GM19099 (cell line): Measurements from ENCODE around the gene FXYD3.
A peak's percentile ranks its signal among the peaks of the same experiment; 100 is the strongest.

Source experiments
- POLR2A ChIP-seq: IDR thresholded peaks from 3 replicates; pipeline ENCODE4 v1.6.1; 2011; ENCODE audit warnings: low read depth; ENCODE audit not compliant: insufficient read length; ENCODE audit errors: extremely low read depth

Gene FXYD3

DNA sequence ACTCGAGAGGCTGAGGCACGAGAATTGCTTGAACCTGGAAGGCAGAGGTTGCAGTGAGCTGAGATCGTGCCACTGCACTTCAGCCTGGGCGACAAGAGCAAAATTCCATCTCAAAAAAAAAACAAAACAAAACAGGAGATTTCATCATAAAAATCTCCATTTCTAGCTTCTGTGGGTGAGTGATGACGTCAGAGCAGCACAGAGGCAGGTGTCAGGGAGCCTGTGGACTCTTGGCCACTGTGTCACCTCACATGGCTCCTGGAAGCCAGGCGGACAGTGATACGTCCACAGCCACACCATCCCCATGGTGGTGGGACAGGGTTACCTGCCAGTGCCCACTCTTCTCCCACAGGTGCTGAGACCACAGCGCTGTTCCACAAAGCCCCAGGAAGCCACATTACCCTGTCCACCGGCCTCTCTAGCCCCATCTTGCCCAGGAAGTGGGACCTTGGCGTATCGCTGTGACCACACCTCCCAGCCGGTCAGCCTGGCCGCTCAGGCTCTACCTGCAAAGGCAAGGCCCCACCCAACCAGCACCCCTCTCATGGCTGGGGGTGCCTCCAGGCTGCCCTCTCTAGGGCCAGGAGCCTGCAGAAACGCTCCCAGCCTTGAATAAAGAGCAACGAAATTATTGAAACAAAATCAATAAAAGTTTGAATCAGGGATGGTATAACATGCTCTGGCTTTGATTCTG, 2.5 kb upstream of the FXYD3 start:
- no peak for TF ChIP-seq POLR2A

DNA sequence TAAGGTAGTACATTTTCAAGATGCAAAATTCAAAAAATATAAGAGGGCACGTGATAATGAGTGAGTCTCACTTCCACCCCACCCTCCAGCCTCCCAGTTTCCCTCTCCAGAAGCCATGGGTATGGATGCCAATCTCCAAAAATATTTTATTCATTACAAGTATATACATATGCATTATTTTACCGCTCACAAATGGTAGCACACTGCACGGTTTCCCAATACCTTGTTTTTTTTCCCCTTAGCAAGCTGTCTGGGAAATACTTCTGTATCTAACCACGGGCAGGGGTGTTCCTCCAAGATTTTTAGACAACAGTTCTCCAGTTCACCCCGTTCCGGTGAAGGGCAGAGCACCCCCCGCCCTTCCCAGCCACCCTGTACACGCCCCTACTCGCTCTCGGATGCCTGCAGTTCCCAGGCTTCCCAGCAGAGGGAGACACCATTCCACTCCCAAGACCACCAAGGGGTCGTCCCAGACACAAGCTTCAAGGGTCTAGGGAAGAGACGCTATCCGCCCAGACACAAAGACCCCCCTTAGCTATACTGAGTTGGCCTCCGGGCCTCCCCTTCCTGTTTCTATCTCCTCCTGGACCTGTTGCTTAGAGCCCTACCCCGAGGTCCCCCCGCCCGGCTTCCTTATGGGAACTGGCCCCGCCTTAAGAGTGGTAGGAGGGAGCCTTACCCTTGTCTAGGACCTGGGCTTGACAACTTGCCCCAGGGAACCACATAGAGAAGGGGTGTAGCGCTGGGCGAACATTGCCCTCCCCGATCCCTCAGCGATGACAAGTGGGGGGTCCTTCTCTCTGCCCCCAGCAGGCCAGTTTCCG, 1.1 kb upstream of the FXYD3 start:
- no peak for TF ChIP-seq POLR2A

DNA sequence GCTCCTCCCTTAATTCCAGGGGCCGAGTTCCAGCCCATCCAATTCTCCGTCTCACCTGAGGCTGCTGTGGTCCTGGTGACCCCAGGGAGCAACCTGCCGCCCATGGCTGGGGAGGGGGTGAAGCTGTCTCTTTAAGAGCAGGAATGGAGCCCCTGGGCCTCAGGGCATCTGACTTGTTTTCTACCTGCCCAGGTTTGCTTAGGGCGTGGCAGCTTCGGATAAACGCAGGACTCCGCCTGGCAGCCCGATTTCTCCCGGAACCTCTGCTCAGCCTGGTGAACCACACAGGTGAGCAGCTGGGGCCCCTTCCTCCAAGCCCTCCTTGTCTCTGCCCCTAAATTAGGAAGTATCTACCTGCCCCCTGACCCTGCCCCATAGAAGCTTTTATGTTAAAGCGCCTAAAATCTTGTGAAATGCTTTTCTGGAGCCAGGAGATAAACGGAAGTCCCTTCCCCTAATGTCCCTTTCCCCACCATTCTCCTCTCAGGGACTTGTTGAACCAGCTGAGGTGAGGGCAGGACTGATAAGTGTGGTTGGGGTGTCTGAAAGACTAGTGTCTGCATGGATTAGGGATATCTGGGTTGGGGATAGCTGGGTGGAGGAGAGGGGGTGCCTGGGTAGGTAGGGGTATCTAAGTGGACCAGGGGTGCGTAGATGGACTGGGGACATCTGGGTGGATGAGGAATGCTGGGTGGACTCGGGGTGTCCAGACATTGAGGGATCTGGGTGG, 614 bp downstream of the FXYD3 start:
- no peak for TF ChIP-seq POLR2A

DNA sequence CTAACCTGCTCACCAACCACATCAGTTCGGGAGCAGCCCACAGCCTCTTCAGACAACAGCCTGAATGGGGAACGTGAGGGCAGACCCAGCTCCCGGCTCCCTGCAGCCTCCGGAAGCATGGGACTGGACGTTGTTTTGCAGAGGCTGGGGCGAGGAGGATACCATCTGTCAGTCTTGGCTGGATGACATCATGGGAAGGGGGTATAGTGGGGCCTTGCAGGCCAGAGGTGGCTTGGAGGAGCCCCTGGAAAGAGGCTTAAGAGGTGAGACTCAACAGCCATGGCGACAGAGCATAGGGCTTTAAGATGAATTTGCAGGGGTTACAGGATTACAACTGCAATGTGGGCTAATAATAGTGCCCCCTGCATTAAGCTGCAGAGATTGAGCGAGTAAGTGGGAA, 1.5 kb downstream of the FXYD3 start:
- TF ChIP-seq POLR2A: no peak

DNA sequence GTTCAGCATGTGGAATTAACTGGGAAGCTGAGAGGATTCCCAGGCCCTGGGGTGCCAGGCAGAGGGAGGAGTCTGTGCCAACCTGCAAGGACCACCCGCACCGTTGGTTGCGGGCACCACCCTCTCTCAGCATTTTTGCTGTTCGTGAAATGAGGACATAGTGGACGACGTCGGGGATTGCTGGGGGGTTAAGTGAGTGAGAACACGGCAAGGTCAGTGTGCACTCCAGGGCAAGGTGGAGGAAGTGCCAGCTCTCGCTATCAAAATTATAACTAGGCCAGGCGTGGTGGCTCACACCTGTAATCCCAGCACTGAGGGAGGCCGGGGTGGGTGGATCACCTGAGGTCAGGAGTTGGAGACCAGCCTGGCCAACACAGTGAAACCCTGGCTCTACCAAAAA, 2.2 kb downstream of the FXYD3 start:
- no peak for TF ChIP-seq POLR2A

DNA sequence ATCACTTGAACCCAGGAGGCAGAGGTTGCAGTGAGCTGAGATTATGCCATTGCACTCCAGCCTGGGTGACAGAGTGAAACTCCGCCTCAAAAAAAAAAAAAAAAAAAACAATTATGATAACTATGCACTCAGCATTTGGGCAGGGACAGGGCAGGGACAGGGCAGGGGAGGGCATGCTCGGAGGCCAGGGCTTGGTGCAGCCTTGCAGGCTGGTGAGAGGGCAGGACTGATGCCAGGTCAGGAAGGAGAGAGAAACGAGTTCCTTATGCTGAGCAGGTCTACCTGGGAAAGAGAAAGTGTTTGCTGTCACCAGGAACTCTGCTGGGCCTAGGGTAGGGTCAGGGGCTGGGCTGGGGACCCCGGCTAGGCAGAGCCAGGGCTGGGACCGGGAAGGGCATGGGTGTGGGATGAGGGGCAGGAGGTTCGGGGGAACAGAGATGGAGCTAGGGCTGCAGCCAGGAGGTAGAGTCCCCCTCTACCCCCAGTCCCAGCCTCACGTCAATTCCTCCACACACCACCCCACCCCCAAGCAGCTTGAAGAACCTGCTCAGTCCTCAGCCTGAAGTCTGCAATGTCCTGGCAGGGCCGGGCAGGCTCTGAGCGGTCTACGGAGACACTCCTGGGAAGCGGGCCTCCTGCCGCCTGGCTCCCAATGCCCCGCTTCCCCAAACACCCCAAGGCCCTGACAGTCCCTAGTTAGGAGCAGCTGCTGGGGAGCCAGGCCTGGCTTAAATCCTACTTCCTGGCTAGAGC, 2.8 kb downstream of the FXYD3 start:
- TF ChIP-seq POLR2A: no peak

DNA sequence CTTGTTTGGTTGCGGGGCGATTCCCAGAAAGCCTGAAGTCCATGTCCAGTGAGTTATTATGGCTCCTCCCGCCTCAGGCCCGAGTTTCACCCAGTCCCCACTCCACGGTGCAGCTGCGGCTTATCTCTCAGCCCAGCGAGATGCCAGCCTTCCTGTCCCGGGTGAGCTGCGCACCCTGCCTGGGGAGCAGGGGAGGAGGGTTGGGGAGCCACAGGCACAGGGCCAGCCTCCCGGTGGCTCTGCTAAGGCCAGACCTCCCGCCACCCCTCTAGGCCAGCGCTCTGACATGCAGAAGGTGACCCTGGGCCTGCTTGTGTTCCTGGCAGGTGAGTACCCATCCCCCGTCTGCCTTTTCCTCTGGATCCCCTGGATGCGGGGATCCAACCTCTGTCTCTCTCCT, 3.5 kb downstream of the FXYD3 start:
- TF ChIP-seq POLR2A: no peak

DNA sequence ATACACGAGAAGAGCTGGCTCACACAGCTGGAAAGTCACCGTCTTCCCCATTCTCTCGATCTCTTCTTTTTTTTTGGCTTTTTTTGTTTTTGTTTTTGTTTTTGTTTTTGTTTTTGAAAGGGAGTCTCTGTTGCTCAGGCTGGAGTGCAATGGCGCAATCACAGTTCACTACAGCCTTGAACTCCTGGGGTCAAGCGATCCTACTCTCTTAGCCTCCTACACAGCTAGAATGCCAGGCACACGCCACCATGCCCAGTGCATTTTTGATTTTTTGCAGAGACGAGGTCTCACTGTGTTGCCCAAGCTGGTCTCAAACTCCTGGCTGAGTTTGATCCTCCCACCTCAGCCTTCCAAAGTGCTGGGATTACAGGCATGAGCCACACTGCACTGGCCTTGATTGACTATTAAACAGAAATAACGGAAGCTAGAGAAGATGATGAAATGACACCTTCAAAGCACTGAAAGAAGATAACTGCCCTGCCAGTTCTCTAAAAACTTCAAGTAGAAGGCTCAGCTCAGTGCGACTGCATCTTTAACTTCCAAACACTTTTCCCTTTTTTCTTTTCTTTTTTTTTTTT, 4.0 kb downstream of the FXYD3 start:
- TF ChIP-seq POLR2A: no peak

DNA sequence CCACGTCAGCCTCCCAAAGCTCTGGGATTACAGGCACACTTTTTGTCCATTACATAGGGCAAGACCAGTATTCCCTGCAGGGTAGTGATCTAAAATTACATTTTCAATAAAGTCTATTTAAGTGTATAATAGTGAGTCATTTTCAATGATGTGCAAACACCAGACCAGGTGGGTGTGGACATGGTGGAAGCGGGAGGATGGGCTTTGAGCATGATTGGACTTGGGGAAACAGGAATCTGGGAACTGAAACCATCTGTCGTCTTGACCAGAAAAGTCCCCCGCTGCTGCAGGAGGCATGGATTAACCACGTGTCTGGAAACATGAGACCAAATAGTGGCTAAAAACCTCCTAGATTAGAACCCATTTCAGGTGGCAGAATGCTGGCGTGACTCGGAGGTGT, 4.9 kb downstream of the FXYD3 start:
- no peak for TF ChIP-seq POLR2A

DNA sequence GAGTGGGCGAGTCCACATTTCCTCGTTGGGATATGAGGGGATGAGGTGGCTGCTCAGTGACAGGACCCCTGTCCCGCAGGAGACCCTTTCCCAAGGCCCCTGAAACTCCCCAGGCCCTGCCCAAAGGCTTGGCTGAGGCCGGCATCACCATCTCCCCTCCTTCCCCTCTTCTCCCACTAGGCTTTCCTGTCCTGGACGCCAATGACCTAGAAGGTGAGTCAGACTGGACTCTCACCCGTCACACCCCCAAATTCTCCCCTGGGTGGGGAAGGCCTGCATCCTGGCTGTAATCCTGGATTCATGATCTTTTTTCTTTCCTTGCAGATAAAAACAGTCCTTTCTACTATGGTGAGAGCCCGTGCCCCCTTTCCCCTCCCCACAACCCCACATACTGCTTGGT, 5.3 kb downstream of the FXYD3 start:
- no peak for TF ChIP-seq POLR2A

DNA sequence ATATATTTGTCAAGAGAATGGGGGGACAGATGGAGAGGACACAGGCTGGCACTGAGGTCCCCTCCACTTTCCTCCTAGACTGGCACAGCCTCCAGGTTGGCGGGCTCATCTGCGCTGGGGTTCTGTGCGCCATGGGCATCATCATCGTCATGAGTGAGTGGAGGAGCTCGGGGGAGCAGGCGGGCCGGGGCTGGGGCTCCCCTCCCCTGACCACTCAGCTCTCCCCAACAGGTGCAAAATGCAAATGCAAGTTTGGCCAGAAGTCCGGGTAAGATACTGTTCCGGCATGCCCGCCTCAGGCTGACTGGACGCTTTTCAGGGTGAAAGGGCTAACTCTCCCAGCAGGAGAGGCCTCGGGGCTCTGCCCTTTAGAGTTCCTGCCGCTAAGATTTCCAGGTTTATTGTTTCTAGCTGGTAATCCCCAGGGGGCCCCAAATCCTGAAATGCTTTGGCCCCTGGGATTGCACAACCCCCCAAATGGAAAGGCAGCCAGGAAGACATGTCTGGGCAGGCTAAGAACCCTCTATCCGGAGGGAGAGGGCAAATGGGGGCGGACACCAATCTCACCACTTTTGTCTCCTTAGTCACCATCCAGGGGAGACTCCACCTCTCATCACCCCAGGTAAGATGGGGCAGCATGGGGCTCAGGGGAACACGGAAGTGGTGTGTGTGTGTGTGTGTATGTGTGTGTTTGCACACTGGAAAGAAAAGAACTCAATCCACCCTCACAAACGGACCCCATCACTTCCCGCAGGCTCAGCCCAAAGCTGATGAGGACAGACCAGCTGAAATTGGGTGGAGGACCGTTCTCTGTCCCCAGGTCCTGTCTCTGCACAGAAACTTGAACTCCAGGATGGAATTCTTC, 7.3 kb downstream of the FXYD3 start:
- TF ChIP-seq POLR2A: no peak

DNA sequence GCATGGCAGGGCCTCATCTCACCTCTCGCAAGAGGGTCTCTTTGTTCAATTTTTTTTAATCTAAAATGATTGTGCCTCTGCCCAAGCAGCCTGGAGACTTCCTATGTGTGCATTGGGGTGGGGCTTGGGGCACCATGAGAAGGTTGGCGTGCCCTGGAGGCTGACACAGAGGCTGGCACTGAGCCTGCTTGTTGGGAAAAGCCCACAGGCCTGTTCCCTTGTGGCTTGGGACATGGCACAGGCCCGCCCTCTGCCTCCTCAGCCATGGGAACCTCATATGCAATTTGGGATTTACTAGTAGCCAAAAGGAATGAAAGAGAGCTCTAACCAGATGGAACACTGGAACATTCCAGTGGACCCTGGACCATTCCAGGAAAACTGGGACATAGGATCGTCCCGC, 8.0 kb downstream of the FXYD3 start:
- TF ChIP-seq POLR2A: no peak

DNA sequence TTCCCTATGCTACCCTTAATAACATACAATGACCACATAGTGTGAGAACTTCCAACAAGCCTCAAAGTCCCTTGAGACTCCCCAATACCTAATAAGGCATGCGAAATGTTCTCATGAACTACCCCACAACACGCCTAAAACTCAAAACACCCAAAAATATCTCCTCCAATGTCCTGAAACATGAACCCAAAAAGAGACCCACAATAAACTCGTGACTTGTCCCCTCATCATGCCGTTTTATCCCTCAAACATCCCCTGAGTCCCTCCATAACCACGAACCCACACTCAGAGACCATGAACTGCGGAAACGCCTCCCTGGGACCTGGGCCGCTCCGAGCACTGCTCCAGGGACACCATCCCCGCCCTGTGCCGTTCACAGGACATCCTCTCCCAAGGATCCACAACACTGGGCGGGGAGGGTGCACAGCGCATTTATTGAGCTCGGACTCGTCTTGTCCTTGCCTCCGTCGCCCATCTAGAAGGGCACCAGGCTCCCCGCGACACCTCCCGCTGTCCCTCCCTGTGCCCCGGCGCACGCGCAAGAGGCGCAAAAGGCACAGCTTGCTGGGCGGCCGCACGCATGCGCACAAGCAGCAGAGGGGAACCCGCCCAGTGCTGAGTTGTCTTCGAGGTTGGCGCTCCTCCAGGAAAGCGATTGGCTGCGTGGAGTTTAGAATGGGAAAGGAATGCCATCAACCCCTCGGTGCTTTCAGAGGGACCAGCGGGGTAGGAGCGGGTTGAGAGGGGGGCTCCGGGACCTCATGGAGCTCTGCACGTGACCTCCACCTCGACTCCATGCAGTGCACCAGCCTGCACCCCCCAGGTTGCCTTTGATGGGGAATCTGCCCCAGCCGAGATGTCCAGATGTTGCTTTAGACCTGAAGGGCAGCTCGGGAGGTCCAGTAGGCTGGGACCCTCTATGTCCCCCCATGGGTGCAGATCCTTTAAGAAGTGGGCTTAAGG, 8.8 kb downstream of the FXYD3 start:
- TF ChIP-seq POLR2A: peak; percentile 71

DNA sequence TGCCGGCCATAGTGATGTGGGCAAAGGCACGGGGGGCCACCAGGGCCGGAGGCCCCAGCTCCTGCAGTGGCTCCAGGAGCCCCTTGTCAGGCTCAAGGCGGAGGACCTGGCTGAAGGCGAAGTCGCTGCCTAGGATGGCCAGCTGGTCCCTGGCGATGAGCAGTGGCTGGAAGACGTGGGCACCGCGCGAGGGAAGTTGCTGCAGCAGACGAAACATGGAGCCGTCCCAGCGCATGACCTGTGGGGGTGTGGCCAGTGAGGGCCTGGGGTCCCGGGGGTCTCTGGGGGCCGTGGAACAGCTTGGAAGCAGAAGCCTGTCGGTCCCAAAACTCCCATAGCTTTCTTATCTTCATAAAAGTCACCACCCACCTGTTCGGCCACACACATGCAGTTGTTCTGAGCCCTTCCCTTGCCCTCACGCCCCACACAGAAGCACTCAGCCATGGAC, 9.7 kb downstream of the FXYD3 start:
- no peak for TF ChIP-seq POLR2A
